Spleen (tissue), 11 donors: ENCODE data around the gene RGS14. TPM values are rescaled to one million over a fixed set of nuclear protein-coding genes. Genes with fewer than 3 reads are reported as not detected.

Experiments
- DNase-seq: peaks from one replicate; pipeline ENCODE4 v3.0.0-alpha.2; 2020
- H3K27ac ChIP-seq, 8 donors: fragments of 200-600 bp; sonication (generic) in 7 of 8; 1 replicate in 4 of 8; 2 replicates in 4 of 8; pipeline versions ENCODE4 v1.5.0 to v1.8.0; 2016 to 2021; ENCODE audit warnings: inconsistent platforms in 4 of 8, mild to moderate bottlenecking in 4 of 8, moderate library complexity in 1 of 8
- H3K27me3 ChIP-seq, 7 donors: fragments of 200-600 bp; sonication (generic) in 6 of 7; replicated peaks in 1 of 7; 1 replicate in 4 of 7; 2 replicates in 3 of 7; pipeline versions ENCODE4 v1.5.0 to v1.8.0; 2016 to 2021; ENCODE audit warnings: inconsistent platforms in 3 of 7, mild to moderate bottlenecking in 1 of 7
- H3K36me3 ChIP-seq, 6 donors: fragments of 200-600 bp; sonication (generic) in 5 of 6; 1 replicate in 4 of 6; 2 replicates in 2 of 6; pipeline versions ENCODE4 v1.5.0 to v1.8.0; 2016 to 2021; ENCODE audit warnings: inconsistent platforms in 2 of 6
- H3K4me1 ChIP-seq, 6 donors: fragments of 200-600 bp; sonication (generic) in 5 of 6; 1 replicate in 3 of 6; 2 replicates in 3 of 6; pipeline versions ENCODE4 v1.5.0 to v1.8.0; 2016 to 2021; ENCODE audit warnings: inconsistent platforms in 3 of 6
- H3K4me3 ChIP-seq, 8 donors: fragments of 200-600 bp; sonication (generic) in 7 of 8; 1 replicate in 4 of 8; 2 replicates in 4 of 8; pipeline versions ENCODE4 v1.5.0 to v1.8.0; 2016 to 2021; ENCODE audit warnings: inconsistent platforms in 4 of 8, mild to moderate bottlenecking in 4 of 8, moderate library complexity in 2 of 8
- H3K9me3 ChIP-seq, 8 donors: fragments of 200-600 bp; sonication (generic) in 7 of 8; 1 replicate in 4 of 8; 2 replicates in 4 of 8; pipeline versions ENCODE4 v1.5.0 to v1.8.0; 2016 to 2021; ENCODE audit warnings: inconsistent platforms in 4 of 8
- POLR2A ChIP-seq, 3 donors: fragments of 450-650 bp; IDR thresholded peaks; one replicate each; pipeline ENCODE4 v1.5.1; 2017; ENCODE audit warnings: antibody characterized with exemption in 3 of 3, mild to moderate bottlenecking in 1 of 3
- POLR2AphosphoS5 ChIP-seq, 3 donors: sonication (generic); formaldehyde crosslinking; IDR thresholded peaks; one replicate each; pipeline ENCODE4 v1.5.1; 2017; ENCODE audit warnings: antibody characterized with exemption in 3 of 3
- WGBS, 5 donors: extraction: QIAGEN DNeasy Blood & Tissue Kit in 3 of 5; methylation state at CpG; one replicate each; pipeline versions ENCODE4 v1.1.5 to v1.1.7; 2013 to 2018; 5-methylcytosine and 5-hydroxymethylcytosine counted together
- intact Hi-C: fragments of 100-400 bp; cut with DNase I; formaldehyde crosslinking; loops from one replicate; pipeline ENCODE4 v1.15.0; 2023; ENCODE audit warnings: low total_unique reads
- polyA plus RNA-seq, 3 donors: library from polyadenylated mRNA; stranded (reverse); fragments of 200-250 nt; gene quantifications; one replicate each; pipeline ENCODE4 v1.2.1, GENCODE V29; 2013
- total RNA-seq, 7 donors: library from RNA; depleted of rRNA in 3 of 7; stranded (reverse); fragments of >200 nt in 3 of 7; fragmentation: NEBNext Ultra II Directional in 4 of 7; extraction: Animal tissue kit (Norgen Biotek cat#: 25700) in 4 of 7; gene quantifications; one replicate each; pipeline versions ENCODE4 v1.1.0 to v1.2.1, GENCODE V29; 2016 to 2021
- TF ChIP-seq, protein P1 (sequence below), 11 experiments: fragments of 200-600 bp in 7 of 11; fragments of 450-650 bp in 4 of 11; sonication (generic) in 4 of 11; IDR thresholded peaks in 8 of 11; conservative IDR thresholded peaks in 3 of 11; 1 replicate in 7 of 11; 2 replicates in 4 of 11; pipeline versions ENCODE4 v1.4.0 to v1.8.0; 2016 to 2021; ENCODE audit warnings: antibody characterized with exemption in 11 of 11, inconsistent platforms in 4 of 11, mild to moderate bottlenecking in 1 of 11
- donor health status: healthy with polysubstance abuse.
- donor health status: DM: no; HTN: no; CAD: no; lungs with moderate emphysema.
- donor health status: DM: no; HTN: no; CAD: no.
- donor health status: Bipolar disorder and iron deficiency.
- donor health status: healthy.
- donor health status: DM: no; HTN: no; CAD: no.
- donor health status: DM: yes; HTN: yes; CAD: no.

RGS14 gene
- total and polyA plus RNA-seq, 10 donors: 45.3 to 111 (median 76.9) TPM

- peaks cover 33 to 58% (median 48%) of the 10 kb centered on the region in 6 donors for H3K4me1 ChIP-seq
- peak overlapping the region in 1 of 8 donors; percentile 37 for H3K4me3 ChIP-seq
- intact Hi-C loops: no loop called here
- TF ChIP-seq POLR2A (IDR thresholded peaks at IDR 0.05) (no peak), POLR2AphosphoS5 (IDR thresholded peaks at IDR 0.05) (no peak)
- TF ChIP-seq, protein P1, sequence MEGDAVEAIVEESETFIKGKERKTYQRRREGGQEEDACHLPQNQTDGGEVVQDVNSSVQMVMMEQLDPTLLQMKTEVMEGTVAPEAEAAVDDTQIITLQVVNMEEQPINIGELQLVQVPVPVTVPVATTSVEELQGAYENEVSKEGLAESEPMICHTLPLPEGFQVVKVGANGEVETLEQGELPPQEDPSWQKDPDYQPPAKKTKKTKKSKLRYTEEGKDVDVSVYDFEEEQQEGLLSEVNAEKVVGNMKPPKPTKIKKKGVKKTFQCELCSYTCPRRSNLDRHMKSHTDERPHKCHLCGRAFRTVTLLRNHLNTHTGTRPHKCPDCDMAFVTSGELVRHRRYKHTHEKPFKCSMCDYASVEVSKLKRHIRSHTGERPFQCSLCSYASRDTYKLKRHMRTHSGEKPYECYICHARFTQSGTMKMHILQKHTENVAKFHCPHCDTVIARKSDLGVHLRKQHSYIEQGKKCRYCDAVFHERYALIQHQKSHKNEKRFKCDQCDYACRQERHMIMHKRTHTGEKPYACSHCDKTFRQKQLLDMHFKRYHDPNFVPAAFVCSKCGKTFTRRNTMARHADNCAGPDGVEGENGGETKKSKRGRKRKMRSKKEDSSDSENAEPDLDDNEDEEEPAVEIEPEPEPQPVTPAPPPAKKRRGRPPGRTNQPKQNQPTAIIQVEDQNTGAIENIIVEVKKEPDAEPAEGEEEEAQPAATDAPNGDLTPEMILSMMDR (IDR thresholded peaks at IDR 0.05 in 8 of 11, conservative IDR thresholded peaks at IDR 0.05 in 3 of 11): no peak
- WGBS, 5 donors: 74 to 93% (median 88%) methylated on average over 2 of the region's 2 CpGs
- H3K36me3 ChIP-seq: no peaks in the 10 kb centered on the region
- no peak for DNase-seq
- H3K27me3 ChIP-seq: peaks cover 0 to 39% (median 35%) of the 10 kb centered on the region in 7 donors
- peak overlapping the region in 7 of 8 donors; percentile 11 to 84 (median 58) for H3K27ac ChIP-seq
- no peaks in the 10 kb centered on the region for H3K9me3 ChIP-seq
Measured at GRCh38 chr5:177405312-177405711, 47.6 kb downstream of the RGS14 start.

DNA sequence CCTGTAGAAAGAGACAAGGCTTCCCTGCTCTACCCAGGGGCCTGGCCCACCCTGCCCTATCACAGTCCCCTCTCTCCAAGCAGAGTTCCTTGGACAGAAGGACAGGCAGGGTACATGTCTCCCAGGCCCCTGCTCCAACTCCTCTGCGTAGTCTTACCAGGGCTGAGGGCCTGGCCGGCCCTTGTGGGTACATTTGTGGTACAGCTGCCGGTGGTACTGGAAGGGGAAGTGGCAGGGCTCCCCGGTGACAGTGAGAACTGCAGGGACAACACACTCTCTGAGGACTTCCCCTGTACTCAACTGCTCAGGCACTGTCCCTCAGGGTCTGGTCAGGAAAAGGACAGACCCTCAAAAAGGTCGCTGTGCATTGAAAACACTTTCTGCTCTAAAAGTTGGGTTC, 48.1 kb downstream of the RGS14 start:
- peaks cover 33 to 59% (median 46%) of the 10 kb centered on the region in 6 donors for H3K4me1 ChIP-seq
- intact Hi-C loops: no loop called here
- peak; percentile 93 for DNase-seq

GRCh38 chr5:177409043-177409801, 51.5 kb downstream of the RGS14 start, which contains the start of gene F12:
Gene F12 (minus strand): TSS chr5:177409564. CDS start chr5:177409527, 37 bp downstream.
- peaks cover 13 to 62% (median 31%) of the 10 kb centered on the region in 6 donors for H3K4me1 ChIP-seq
- no peaks in the 10 kb centered on the region for H3K27me3 ChIP-seq
- no peak for DNase-seq
- H3K4me3 ChIP-seq: no peak within 1 kb of the TSS
- H3K27ac ChIP-seq: peak within 1 kb of the TSS in 3 of 8 donors; percentile 40 to 83 (median 46)
- intact Hi-C loops: no loop called here
- 86 to 91% (median 89%) methylated on average over 9 of the region's 9 CpGs for WGBS, 5 donors
- H3K9me3 ChIP-seq: no peaks in the 10 kb centered on the region
- H3K36me3 ChIP-seq: no peaks in the 10 kb centered on the region
- TF ChIP-seq POLR2AphosphoS5 (IDR thresholded peaks at IDR 0.05) (no peak), POLR2A (IDR thresholded peaks at IDR 0.05) (no peak)
- TF ChIP-seq, protein P1 (IDR thresholded peaks at IDR 0.05 in 8 of 11, conservative IDR thresholded peaks at IDR 0.05 in 3 of 11): no peak

More for the DNA sequence above, 48.1 kb downstream of the RGS14 start:
- 8 to 59% (median 35%) methylated on average over 3 to 5 of the region's 5 CpGs for WGBS, 5 donors
- TF ChIP-seq, protein P1 (IDR thresholded peaks at IDR 0.05 in 8 of 11, conservative IDR thresholded peaks at IDR 0.05 in 3 of 11): peak in 10 of 11 experiments; percentile 17 to 74 (median 52)
- TF ChIP-seq POLR2A (IDR thresholded peaks at IDR 0.05) (no peak), POLR2AphosphoS5 (IDR thresholded peaks at IDR 0.05) (peak; percentile 32 to 61 (median 60))
- H3K36me3 ChIP-seq: no peaks in the 10 kb centered on the region
- no peaks in the 10 kb centered on the region for H3K9me3 ChIP-seq
- H3K4me3 ChIP-seq: peak overlapping the region in 1 of 8 donors; percentile 37
- H3K27ac ChIP-seq: peak overlapping the region in 7 of 8 donors; percentile 11 to 84 (median 58)
- H3K27me3 ChIP-seq: peaks cover 0 to 34% (median 30%) of the 10 kb centered on the region in 7 donors

- TF ChIP-seq POLR2AphosphoS5 (IDR thresholded peaks at IDR 0.05): no peak
- TF ChIP-seq, protein P1 (IDR thresholded peaks at IDR 0.05 in 8 of 11, conservative IDR thresholded peaks at IDR 0.05 in 3 of 11): no peak
- TF ChIP-seq POLR2A (IDR thresholded peaks at IDR 0.05): no peak
- 45 to 68% (median 57%) methylated on average over 3 of the region's 3 CpGs for WGBS, 5 donors
- H3K36me3 ChIP-seq: no peaks in the 10 kb centered on the region
- peak overlapping the region in 4 of 8 donors; percentile 15 to 83 (median 43) for H3K27ac ChIP-seq
- DNase-seq: no peak
- no peak overlapping the region for H3K4me3 ChIP-seq
- no peaks in the 10 kb centered on the region for H3K27me3 ChIP-seq
- H3K4me1 ChIP-seq: peaks cover 2 to 51% (median 17%) of the 10 kb centered on the region in 6 donors
- intact Hi-C loops: no loop called here
- no peaks in the 10 kb centered on the region for H3K9me3 ChIP-seq
Measured at GRCh38 chr5:177410575-177410974, 52.9 kb downstream of the RGS14 start.
